PC-3 (cell line): Measurements from ENCODE around the gene CCSER1.

Source experiments
- CTCF ChIP-seq: fragments of 300-600 bp; sonication (generic); conservative IDR thresholded peaks from 2 replicates; pipeline ENCODE4 v1.5.1; 2017; ENCODE audit warnings: antibody characterized with exemption, low read depth, mild to moderate bottlenecking, low read length
- EZH2 ChIP-seq: fragments of 300-600 bp; sonication (generic); IDR thresholded peaks from one replicate; pipeline ENCODE4 v1.6.1; 2017; ENCODE audit warnings: antibody characterized with exemption, mild to moderate bottlenecking, low read length; ENCODE audit not compliant: unreplicated experiment
- EZH2phosphoT487 ChIP-seq: fragments of 300-600 bp; sonication (generic); IDR thresholded peaks from 2 replicates; pipeline ENCODE4 v1.6.1; 2018; ENCODE audit warnings: mild to moderate bottlenecking, antibody characterized with exemption, low read length, borderline replicate concordance

- TF ChIP-seq CTCF (no peak), EZH2 (no peak), EZH2phosphoT487 (no peak)
These were observed 44.3 kb downstream of the CCSER1 start for GRCh38 chr4:90171491-90171890.
